Left cardiac atrium (tissue), 4 donors: ENCODE measurements around the gene SNX19. TPM values are rescaled to one million over a fixed set of nuclear protein-coding genes. Genes with fewer than 3 reads are reported as not detected.

Source experiments
- ATAC-seq, 2 donors: fragments of 200-7000 bp; cut with Tn5 transposase; one replicate each; pipeline ENCODE4 v1.9.1; 2020; ENCODE audit warnings: mild to moderate bottlenecking in 2 of 2, moderate library complexity in 2 of 2
- DNase-seq: peaks from one replicate; pipeline ENCODE4 v3.0.0-alpha.2; 2020
- intact Hi-C, 2 donors: fragments of 100-400 bp; cut with DNase I; formaldehyde crosslinking; loops; one replicate each; pipeline versions ENCODE4 v1.14.1 to v1.15.1; 2022 to 2023
- total RNA-seq, 2 donors: library from RNA; stranded (reverse); fragmentation: NEBNext Ultra II Directional; extraction: Animal tissue kit (Norgen Biotek cat#: 25700); gene quantifications; one replicate each; pipeline ENCODE4 v1.2.1, GENCODE V29; 2021
- donor health status: DM: no; HTN: yes; CAD: no.
- donor health status: DM: no; HTN: yes; CAD: no; lungs with severe emphysema.
- donor health status: DM: yes; HTN: yes; CAD: no.
- donor health status: Dilated cardiomyopathy.

The SNX19 gene
- total RNA-seq, 2 donors from 2014 or later, result 46.8 to 47.7 TPM

DNA sequence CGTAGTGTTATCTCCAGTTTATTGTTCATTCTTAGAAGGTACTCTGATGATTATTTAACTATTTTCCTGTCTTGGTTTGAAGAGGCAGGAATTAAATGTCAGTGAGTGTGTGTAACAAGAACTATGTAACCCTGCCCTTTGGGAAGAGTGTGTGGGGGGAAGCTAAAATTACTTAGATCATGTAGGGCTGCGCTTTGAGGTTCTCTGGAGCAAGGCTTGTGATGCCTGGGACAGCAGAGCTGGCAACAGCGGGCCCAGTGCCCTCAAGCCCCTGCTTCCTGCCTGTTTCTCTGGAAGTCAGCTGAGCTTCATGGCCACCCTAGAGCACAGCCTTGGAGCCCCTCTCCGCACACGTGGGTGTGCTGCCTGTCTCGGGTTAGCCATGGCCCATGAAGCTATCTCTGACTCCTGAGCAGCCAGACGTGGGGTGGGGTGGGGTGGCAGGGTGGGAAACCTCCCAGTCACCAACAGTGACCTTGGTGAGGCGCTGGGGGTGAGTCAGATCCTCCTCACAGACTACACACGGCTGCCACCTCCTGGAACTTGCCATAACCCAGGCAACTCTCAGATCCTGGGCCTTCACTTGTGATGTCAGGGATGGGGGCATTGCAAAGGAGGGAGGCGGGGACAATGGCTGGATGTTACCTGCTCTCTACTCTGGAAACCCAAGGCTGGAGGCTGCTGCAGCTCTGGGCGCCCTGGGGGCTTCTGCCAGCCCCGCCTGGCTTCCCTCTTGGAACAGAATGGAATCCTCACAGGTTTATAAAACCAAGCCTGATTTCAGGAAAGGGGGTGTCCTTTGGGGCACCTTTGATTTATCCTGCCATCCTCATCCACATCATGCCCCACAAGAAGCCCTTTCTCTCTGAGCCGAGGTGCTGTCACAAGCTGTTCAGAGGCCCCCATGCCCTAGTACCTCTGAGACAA is 88.6 kb downstream of the SNX19 start:
- DNase-seq, result peak; percentile 81
- ATAC-seq, result peak; percentile 83 to 91
- intact Hi-C loops, result loop anchor here in 1 of 2 donors (5.0 kb wide), 1 partner anchor 380 kb away; the partner anchor contains the start of gene ADAMTS15

DNA sequence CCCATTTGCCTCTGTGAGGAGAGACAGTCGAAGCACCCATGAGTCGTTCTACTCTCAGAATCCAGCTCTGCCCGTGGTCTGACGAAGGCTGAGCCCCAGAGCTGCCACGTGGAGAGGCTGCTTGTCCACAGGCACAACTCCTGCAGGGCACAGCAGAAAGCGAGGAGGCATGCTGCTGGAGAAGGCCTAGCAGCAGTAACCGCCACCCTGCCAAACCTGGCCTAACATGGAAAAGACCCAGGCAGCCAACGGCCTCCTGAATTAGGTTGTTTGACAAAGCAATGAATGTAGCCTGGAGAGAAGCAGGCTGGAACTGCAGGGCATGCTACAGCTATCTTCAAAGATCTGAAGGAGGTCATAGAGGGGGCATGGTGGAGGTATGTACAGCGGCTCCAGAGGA is 89.7 kb downstream of the SNX19 start:
- intact Hi-C loops, result loop anchor here in 1 of 2 donors (5.0 kb wide), 1 partner anchor 379 kb away; the partner anchor contains the start of gene ADAMTS15
- DNase-seq (no peak), ATAC-seq (no peak)

DNA sequence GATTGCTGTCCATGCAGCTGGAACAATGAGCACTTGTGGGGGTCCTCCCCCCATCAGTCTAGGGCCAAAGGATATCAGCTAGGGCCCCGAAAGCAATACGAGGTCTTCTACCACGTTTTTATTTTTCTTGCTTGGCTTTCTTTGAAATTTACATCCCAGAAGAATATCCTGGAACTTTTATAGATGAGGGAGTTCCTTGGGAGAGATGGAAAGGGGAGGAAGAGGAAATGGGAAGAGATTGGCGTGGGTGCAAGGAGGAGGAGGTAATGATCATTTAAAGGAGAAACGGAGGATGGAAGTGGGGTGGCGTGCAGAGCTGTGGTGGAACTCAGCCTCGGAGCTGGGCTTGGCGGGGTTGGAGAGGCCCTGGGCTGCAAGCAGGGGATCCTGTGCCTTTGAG is 90.3 kb downstream of the SNX19 start:
- no peak for ATAC-seq
- intact Hi-C loops, result loop anchor here in 1 of 2 donors (5.0 kb wide), 1 partner anchor 379 kb away; the partner anchor contains the start of gene ADAMTS15
- no peak for DNase-seq

DNA sequence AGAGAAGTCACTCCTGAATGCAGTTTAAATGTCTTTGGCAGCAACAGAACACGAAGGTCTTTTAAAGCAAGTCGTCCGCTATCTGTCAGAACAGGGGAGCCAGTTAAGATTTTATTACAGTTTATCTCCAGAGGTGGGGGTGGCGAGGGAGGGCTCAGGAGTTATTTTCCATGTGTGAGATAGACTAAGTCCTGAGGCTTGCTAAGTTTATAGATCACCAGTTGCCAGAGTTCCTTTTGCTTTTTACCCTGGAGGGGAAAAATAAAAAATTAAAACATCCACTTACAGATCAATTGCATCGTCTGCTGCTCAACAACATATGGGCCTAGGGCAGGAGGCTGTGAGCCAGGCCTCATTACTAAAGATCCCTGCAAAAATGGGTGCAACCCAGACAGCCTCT is 90.7 kb downstream of the SNX19 start:
- no peak for ATAC-seq
- intact Hi-C loops, result loop anchor here in 1 of 2 donors (5.0 kb wide), 1 partner anchor 378 kb away; the partner anchor contains the start of gene ADAMTS15
- DNase-seq, result no peak
